Measurements from ENCODE around the gene ELMOD1.

The ELMOD1 gene

DNA sequence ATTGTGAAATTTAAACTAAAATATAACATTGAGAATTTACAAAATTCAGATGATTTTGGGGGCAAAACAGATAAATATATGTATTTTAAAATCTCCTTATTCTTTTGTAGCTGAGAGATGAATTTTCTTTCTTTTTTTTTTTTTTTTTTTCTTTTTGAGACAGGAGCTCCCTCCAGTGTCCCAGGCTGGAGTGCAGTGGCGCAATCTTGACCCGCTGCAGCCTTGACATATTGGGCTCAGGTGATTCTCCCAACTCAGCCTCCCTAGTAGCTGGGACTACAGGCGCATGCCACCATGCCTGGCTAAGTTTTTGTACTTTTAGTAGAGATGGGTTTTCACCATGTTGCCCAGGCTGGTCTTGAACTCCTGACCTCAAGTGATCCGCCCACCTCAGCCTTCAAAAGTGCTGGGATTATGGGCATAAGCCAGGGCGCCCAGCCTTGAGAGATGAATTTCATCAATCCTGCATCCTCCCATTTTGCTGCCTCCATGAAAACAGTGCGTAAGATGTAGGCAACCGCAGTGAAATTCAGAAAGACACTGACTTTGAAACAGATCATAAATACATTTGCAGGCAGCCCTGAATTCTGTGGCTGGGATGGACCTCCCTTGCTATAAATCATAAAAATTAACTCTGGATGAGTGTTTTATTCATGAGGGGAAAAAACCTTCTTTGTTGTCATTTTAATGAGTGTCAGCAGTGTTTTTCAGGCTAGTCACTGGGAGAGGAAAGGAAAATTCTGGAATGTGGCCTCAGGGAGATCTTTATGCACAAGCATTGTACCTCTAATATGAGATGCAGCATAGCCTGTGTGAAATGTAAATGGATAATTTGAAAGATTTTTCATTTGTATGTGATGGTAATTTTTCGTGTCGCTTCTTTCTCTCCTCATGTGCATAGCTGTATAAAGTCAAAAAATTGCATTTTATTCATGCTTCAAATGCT lies 14.4 kb downstream of the ELMOD1 start:
- TF ChIP-seq SNAI2 (CRISPR knock-in tag; IDR thresholded peaks at IDR 0.05) = no peak
- TF ChIP-seq GLIS3 (CRISPR knock-in tag; IDR thresholded peaks at IDR 0.05) = no peak
- TF ChIP-seq ISL1 (CRISPR knock-in tag; IDR thresholded peaks at IDR 0.05) = no peak
- no peak for TF ChIP-seq POU6F1 (CRISPR knock-in tag; IDR thresholded peaks at IDR 0.05; ENCODE audit: borderline replicate concordance, low read depth)
- no peak for TF ChIP-seq ZFP3 (CRISPR knock-in tag; IDR thresholded peaks at IDR 0.05)
- no peak for TF ChIP-seq ZFP30 (CRISPR knock-in tag; IDR thresholded peaks at IDR 0.05)
- no peak for TF ChIP-seq ZC3H10 (CRISPR knock-in tag; IDR thresholded peaks at IDR 0.05)
- no peak for TF ChIP-seq PATZ1 (CRISPR knock-in tag; IDR thresholded peaks at IDR 0.05; ENCODE audit: borderline replicate concordance)
- no peak; the same call in 2 of the 3 replicates for ATAC-seq

- ATAC-seq = no peak; the same call in 2 of the 3 replicates
- TF ChIP-seq OSR1 (CRISPR knock-in tag; IDR thresholded peaks at IDR 0.05) (no peak), PATZ1 (CRISPR knock-in tag; IDR thresholded peaks at IDR 0.05; ENCODE audit: borderline replicate concordance) (no peak), CREB5 (CRISPR knock-in tag; IDR thresholded peaks at IDR 0.05; ENCODE audit: low read depth) (no peak), TOX (CRISPR knock-in tag; IDR thresholded peaks at IDR 0.05; ENCODE audit: borderline replicate concordance) (no peak), ZNF8 (CRISPR knock-in tag; IDR thresholded peaks at IDR 0.05) (no peak), ZFP30 (CRISPR knock-in tag; IDR thresholded peaks at IDR 0.05) (no peak), CSDC2 (CRISPR knock-in tag; IDR thresholded peaks at IDR 0.05) (no peak), CSRNP3 (CRISPR knock-in tag; IDR thresholded peaks at IDR 0.05) (no peak), SNAI2 (CRISPR knock-in tag; IDR thresholded peaks at IDR 0.05) (no peak), ISL1 (CRISPR knock-in tag; IDR thresholded peaks at IDR 0.05) (no peak), ESRRG (CRISPR knock-in tag; IDR thresholded peaks at IDR 0.05) (no peak), ARNTL (CRISPR knock-in tag; IDR thresholded peaks at IDR 0.05; ENCODE audit: borderline replicate concordance, low read depth) (no peak)
These were observed 15.2 kb downstream of the ELMOD1 start for GRCh38 chr11:107606141-107606540.

DNA sequence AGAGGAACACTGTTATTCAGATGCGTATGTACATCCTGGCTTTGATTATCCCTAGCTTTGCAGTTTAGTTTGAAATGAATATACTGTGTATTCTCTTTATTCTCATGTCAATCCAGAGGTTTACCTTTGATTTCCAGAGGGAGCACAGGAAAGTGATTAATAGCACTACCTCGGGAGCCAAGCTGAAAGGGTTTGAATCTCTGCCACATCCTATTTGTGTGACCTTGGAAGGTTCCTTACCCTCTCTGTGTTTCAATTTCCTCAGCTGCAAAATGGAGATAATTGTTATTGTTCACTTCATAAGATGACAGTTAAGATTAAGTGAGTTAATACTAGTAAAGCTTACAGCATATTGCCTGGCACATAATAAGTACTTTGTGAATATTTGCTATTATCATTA lies 17.9 kb downstream of the ELMOD1 start:
- TF ChIP-seq ESRRG (CRISPR knock-in tag; IDR thresholded peaks at IDR 0.05) = no peak
- no peak for TF ChIP-seq ZC3H10 (CRISPR knock-in tag; IDR thresholded peaks at IDR 0.05)
- no peak for TF ChIP-seq RARB (CRISPR knock-in tag; IDR thresholded peaks at IDR 0.05)
- no peak for TF ChIP-seq CREB5 (CRISPR knock-in tag; IDR thresholded peaks at IDR 0.05; ENCODE audit: low read depth)
- no peak for TF ChIP-seq ISL1 (CRISPR knock-in tag; IDR thresholded peaks at IDR 0.05)
- TF ChIP-seq SNAI2 (CRISPR knock-in tag; IDR thresholded peaks at IDR 0.05) = no peak
- no peak for ATAC-seq
